Measurements from ENCODE around the gene BRD4.

BRD4 gene

GRCh38 chr19:15237759-15238638, 94.3 kb downstream of the BRD4 start:
- Histone ChIP-seq H3K27ac (ENCODE audit: low read depth, low read length) (no peak overlapping the region), H3K36me3 (ENCODE audit: control insufficient read depth, low read length) (peaks cover 50% of the 10 kb centered on the region), H3K27me3 (ENCODE audit: control insufficient read depth, low read length) (no peaks in the 10 kb centered on the region), H3K4me2 (ENCODE audit: low read length) (no peak overlapping the region), H3K4me3 (ENCODE audit: low read length) (no peak overlapping the region), H3F3A (ENCODE audit: control insufficient read depth, insufficient read depth) (peaks cover 15% of the 10 kb centered on the region), H3K79me2 (ENCODE audit: control insufficient read depth, low read length) (no peaks in the 10 kb centered on the region), H3K9me3 (ENCODE audit: control insufficient read depth, insufficient read depth, low read length) (no peaks in the 10 kb centered on the region), H3K4me1 (ENCODE audit: control insufficient read depth, low read length) (no peaks in the 10 kb centered on the region), H3K9me2 (replicated peaks; ENCODE audit: control insufficient read depth, low read length) (no peaks in the 10 kb centered on the region), H4K20me1 (ENCODE audit: control insufficient read depth, insufficient read depth, low read depth, low read length) (no peaks in the 10 kb centered on the region)
- TF ChIP-seq CTCF (IDR thresholded peaks at IDR 0.05; ENCODE audit: low read depth, low read length, poor library complexity, severe bottlenecking) (no peak), EZH2phosphoT487 (IDR thresholded peaks at IDR 0.05; ENCODE audit: borderline replicate concordance, low read length) (no peak)

DNA sequence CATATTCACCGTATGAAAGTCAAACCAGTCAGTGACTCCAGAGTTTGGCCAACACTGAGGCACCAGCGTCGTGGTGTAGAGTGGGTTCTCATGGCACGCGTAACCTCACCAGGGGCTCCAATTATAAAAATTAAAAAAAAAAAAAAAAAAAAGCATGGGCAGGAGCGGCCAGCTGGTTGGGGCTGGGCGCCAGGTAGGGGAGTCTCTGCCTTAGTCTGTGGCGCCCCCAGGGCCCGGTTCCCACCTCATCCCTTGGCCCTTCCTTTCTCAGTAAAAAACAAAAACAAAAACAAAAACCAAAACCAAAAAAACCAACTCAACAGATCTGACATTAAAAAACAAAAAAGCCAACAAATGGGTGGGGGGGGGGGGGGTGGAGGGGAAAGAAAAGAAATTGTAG, 95.5 kb downstream of the BRD4 start:
- Histone ChIP-seq H3K27ac (ENCODE audit: low read depth, low read length) (no peak overlapping the region), H3K36me3 (ENCODE audit: control insufficient read depth, low read length) (peaks cover 42% of the 10 kb centered on the region), H3K9me2 (replicated peaks; ENCODE audit: control insufficient read depth, low read length) (no peaks in the 10 kb centered on the region), H3K4me1 (ENCODE audit: control insufficient read depth, low read length) (peaks cover 5% of the 10 kb centered on the region), H3F3A (ENCODE audit: control insufficient read depth, insufficient read depth) (peaks cover 15% of the 10 kb centered on the region), H3K4me3 (ENCODE audit: low read length) (no peak overlapping the region), H3K4me2 (ENCODE audit: low read length) (no peak overlapping the region), H3K79me2 (ENCODE audit: control insufficient read depth, low read length) (no peaks in the 10 kb centered on the region), H3K27me3 (ENCODE audit: control insufficient read depth, low read length) (peaks cover 6% of the 10 kb centered on the region; the same call in 1 of the 2 replicates), H3K9me3 (ENCODE audit: control insufficient read depth, insufficient read depth, low read length) (no peaks in the 10 kb centered on the region), H4K20me1 (ENCODE audit: control insufficient read depth, insufficient read depth, low read depth, low read length) (no peaks in the 10 kb centered on the region)
- TF ChIP-seq EZH2phosphoT487 (IDR thresholded peaks at IDR 0.05; ENCODE audit: borderline replicate concordance, low read length) (no peak), CTCF (IDR thresholded peaks at IDR 0.05; ENCODE audit: low read depth, low read length, poor library complexity, severe bottlenecking) (no peak)

DNA sequence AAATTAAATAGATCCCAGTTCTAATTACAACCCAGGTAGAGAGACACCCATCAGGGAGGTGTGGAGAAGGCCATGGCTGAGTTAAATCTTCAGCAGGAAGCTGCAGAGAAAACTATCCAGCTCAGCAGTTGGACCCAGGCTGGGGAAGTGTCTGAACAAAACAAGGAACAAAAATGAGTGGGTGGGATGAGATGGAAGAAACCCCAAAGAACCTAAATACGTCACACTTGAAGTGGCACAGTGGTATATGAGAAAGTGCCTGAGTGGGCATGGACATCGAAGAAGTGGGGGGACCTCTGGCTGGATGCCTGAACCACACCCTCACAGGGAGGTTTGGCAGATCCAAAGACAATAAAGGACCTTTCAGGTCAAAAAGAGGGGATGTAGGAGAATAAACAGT, 96.6 kb downstream of the BRD4 start:
- Histone ChIP-seq H3F3A (ENCODE audit: control insufficient read depth, insufficient read depth) (peaks cover 15% of the 10 kb centered on the region), H3K27ac (ENCODE audit: low read depth, low read length) (no peak overlapping the region), H3K9me2 (replicated peaks; ENCODE audit: control insufficient read depth, low read length) (no peaks in the 10 kb centered on the region), H3K4me1 (ENCODE audit: control insufficient read depth, low read length) (peaks cover 6% of the 10 kb centered on the region), H3K27me3 (ENCODE audit: control insufficient read depth, low read length) (peaks cover 15% of the 10 kb centered on the region; the same call in 1 of the 2 replicates), H4K20me1 (ENCODE audit: control insufficient read depth, insufficient read depth, low read depth, low read length) (no peaks in the 10 kb centered on the region), H3K4me3 (ENCODE audit: low read length) (no peak overlapping the region), H3K79me2 (ENCODE audit: control insufficient read depth, low read length) (no peaks in the 10 kb centered on the region), H3K36me3 (ENCODE audit: control insufficient read depth, low read length) (peaks cover 39% of the 10 kb centered on the region), H3K4me2 (ENCODE audit: low read length) (no peak overlapping the region), H3K9me3 (ENCODE audit: control insufficient read depth, insufficient read depth, low read length) (no peaks in the 10 kb centered on the region)
- no peak for TF ChIP-seq EZH2phosphoT487 (IDR thresholded peaks at IDR 0.05; ENCODE audit: borderline replicate concordance, low read length)
- no peak for TF ChIP-seq CTCF (IDR thresholded peaks at IDR 0.05; ENCODE audit: low read depth, low read length, poor library complexity, severe bottlenecking)

Measured in DOHH2 (cell line).